ENCODE measurements around the gene ITIH1.
A peak's percentile ranks its signal among the peaks of the same experiment; 100 is the strongest.
"Not testable (repeated sequence)": the region's sequence is repeated elsewhere in the genome, so short reads cannot be mapped to it uniquely, and the experiment has no call there.

The ITIH1 gene, protein sequence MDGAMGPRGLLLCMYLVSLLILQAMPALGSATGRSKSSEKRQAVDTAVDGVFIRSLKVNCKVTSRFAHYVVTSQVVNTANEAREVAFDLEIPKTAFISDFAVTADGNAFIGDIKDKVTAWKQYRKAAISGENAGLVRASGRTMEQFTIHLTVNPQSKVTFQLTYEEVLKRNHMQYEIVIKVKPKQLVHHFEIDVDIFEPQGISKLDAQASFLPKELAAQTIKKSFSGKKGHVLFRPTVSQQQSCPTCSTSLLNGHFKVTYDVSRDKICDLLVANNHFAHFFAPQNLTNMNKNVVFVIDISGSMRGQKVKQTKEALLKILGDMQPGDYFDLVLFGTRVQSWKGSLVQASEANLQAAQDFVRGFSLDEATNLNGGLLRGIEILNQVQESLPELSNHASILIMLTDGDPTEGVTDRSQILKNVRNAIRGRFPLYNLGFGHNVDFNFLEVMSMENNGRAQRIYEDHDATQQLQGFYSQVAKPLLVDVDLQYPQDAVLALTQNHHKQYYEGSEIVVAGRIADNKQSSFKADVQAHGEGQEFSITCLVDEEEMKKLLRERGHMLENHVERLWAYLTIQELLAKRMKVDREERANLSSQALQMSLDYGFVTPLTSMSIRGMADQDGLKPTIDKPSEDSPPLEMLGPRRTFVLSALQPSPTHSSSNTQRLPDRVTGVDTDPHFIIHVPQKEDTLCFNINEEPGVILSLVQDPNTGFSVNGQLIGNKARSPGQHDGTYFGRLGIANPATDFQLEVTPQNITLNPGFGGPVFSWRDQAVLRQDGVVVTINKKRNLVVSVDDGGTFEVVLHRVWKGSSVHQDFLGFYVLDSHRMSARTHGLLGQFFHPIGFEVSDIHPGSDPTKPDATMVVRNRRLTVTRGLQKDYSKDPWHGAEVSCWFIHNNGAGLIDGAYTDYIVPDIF

DNA sequence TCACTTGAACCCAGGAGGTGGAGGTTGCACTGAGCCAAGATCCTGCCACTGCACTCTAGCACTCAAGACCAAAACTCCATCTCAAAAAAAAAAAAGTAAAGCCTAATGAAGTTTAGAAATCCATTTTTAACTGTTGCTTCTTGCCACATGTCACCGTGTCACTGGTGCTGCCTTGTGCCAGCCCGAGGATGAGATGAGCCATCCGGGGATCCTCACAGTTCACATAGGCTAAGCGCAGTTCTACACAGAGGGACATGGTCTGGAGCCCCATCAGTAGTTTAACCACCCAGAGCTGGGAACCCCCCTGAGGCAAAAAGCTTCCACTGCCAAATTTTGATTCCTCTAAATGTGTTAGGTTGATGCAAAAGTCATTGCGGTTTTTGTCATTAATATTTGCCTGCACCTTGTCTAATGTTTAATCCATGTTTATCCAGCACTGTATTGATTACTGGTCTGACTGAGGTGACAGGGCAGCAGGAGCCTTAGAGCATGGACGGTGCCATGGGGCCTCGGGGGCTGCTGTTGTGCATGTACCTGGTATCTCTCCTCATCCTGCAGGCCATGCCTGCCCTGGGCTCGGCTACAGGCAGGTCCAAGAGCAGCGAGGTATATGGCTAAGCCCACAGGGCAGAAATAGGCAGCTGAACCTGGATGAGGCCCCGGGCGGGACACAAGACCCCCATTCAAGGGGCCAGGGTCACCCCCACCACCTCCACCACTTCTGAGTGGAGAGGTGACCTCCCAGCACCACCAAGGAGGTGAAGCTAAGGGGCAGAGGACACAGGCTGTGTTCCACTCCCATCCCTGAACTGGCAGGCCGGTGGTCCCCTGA lies at the start of gene ITIH1:
Gene ITIH1, plus strand, starts transcription at position 473 of the 832 bp plus-strand sequence. Its CDS starts 17 bp downstream, at position 490.
- no peak for DNase-seq (ENCODE audit: low read depth)

DNA sequence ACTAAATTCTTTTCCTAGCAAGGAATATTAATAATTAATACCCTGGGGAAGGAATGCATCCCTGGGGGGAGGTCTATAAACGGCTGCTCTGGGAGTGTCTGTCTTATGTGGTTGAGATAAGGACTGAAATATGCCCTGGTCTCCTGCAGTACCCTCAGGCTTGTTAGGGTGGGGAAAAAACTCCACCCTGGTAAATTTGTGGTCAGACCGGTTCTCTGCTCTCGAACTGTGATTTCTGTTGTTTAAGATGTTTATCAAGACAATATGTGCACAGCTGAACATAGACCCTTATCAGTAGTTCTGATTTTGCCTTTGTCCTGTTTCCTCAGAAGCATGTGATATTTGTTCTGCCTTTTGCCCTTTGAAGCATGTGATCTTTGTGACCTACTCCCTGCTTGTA lies 48.6 kb upstream of the ITIH1 start:
- not testable (repeated sequence) for DNase-seq (ENCODE audit: low read depth)

DNA sequence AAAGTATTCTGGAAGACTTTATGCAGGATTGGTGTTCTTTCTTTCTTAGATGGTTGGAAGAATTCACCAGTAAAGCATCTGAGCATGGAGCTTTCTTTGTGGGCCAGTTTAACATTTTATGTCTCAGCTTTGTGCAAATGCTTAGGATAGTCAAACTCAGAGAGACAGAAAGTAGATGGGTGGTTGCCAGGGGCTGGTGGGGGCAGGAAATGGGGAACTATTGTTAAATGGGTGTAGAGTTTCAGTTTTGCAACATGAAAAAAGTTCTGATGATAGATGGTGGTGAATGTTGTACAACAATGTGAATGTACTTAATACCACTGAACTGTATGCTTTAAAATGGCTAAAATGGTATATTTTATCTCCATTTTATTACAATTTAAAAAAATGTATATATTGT lies 46.7 kb upstream of the ITIH1 start:
- DNase-seq (ENCODE audit: low read depth) = peak; percentile 10

DNA sequence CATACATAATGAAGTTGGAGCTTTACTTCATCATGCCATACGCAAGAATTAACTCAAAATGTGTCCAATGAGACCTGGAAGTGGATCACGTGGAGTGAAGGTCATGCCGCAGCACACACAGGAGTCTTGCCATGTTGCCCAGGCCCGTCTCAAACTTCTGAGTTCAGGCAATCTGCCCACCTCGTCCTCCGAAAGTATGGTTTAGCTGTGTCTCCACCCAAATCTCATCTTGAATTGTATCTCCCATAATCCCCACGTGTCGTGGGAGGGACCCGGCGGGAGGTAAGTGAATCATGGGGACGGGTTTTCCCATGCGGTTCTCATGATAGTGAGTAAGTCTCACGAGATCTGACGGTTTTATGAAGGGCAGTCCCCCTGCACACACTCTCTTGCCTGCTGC lies 45.8 kb upstream of the ITIH1 start:
- DNase-seq (ENCODE audit: low read depth) = no peak

DNA sequence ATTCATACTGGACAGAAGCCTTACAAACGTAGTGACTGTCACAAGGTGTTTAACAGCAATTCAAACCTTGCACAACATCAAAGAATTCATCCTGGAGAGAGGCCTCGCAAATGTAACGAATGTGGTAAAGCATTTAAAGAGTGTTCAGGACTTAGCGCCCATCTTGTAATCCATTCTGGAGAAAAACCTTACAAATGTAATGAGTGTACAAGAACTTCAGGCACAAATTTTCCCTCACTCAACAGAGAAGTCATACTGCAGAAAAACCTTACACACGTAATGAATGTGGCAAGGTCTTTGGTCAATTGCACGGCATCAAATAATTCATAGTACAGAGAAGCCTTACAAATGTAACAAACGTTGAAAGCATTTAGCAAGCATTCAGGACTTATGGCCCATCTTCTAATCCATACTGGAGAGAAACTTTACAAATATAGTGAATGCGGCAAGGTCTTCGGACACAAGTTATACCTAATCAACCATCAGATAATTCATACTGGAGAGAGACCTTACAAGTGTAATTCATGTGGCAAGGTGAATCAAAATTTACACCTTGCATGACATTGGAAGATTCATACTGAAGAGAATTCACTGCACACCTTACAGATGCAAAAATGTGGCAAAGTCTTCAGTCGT lies 44.0 kb upstream of the ITIH1 start:
- DNase-seq (ENCODE audit: low read depth) = no peak

DNA sequence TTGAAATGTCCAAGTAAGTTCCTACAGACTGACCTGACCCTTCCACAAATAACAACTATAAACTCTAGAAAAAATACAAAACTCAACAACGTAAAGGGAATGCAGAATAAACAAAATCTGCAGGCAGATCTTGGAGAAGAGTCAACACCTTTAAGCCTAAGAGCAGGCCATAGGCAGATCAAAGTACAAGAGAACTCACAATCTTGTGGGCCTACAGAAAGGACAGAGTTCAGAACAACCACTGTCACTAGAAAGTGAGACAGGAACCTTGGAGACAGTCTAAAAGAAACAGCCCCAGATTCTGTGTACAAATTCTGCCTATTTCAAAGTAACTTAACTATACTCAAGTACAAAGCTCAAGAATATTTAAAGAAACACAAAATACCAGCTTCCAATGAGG lies 37.7 kb upstream of the ITIH1 start:
- no peak for DNase-seq (ENCODE audit: low read depth)

DNA sequence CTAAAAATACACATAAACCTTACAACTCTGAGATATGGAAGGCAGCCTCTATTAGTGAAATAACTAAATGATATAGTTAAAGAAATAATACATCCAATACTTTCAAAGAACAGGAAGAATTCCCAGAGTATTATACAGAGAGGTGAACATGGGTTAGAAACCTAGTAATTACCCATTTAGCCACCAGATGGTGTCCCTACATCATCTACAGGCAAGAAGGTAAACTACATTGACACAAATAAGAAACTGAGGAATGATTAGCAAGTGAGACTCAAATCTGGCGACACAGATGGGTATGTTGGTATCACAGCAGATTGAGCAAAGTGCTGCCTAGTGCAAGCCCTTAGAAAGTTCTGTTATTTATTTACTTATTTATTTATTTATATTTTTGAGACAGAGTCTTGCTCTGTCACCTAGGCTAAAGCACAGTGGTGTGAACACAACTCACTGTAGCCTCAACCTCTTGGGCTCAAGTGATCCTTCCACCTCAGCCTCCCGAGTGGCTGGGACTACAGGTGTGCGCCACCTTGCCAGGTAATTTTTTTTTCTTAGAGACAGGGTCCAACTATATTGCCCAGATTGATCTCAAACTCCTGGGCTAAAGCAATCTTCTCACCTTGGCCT lies 34.9 kb upstream of the ITIH1 start:
- peak; percentile 18 for DNase-seq (ENCODE audit: low read depth)

DNA sequence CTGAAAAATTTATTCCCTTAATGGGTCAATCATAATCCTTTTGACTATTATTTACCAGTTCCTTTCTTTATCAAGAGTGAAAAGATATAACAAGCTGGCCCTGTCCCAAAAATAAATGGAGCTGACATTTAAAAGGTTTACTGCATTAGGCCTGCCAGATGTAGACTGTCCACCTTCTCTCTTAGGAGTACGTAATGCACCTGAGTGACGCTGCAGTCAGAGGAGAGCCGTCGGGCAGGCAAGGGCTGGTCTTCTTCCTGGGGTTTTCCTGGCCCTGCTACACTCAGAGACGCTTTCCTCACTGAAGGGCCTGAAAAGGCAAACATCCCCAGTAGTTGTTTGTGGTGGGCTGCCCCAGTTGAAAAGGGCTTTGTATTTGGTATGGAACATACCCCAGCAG lies 34.2 kb upstream of the ITIH1 start:
- no peak for DNase-seq (ENCODE audit: low read depth)

DNA sequence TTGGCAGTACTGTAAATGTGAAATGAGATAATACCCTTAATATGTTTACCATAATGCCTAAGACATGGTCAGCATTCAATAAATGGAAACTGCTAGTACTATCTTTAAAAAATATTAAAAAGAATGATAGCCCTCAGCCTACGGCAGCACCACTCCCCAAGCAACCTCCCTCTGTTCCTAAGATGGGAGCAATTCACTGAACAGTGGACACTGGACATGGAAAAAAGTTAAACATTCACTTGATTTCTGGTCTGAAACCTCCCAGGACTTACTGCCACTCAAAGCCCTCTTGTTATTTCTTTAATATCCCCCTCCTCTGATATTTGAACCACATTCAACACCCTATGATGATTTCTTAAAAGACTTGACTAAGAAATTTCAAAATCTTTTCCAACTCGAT lies 33.7 kb upstream of the ITIH1 start:
- DNase-seq (ENCODE audit: low read depth) = no peak

DNA sequence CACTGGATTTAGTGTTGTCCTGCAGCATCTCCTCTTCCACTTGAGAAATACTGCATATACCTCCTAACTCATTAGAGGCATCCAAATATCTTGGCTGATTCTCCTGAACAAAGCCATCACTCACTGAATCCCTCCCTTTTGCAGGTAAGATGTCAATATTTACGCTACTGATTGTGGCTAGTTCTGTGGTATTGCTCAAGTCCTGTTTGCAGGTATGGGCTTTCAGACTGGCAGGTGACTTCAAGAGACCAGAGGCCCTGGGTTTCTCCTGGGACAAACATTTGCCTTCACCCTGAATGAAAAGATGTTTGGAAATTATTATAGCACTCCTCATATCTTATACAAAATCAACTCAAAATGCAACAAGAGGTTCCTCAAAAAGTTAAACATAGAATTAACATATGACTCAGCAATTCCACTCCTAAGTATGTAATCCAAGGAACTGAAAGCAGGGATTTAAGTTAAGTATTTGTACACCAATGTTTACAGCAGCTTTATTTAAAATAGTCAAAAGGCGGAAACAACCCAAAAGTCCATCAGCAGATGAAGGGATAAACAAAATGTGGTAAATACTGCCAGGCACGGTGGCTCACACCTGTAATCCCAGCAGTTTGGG lies 25.2 kb upstream of the ITIH1 start:
- peak; percentile 31 for DNase-seq (ENCODE audit: low read depth)

DNA sequence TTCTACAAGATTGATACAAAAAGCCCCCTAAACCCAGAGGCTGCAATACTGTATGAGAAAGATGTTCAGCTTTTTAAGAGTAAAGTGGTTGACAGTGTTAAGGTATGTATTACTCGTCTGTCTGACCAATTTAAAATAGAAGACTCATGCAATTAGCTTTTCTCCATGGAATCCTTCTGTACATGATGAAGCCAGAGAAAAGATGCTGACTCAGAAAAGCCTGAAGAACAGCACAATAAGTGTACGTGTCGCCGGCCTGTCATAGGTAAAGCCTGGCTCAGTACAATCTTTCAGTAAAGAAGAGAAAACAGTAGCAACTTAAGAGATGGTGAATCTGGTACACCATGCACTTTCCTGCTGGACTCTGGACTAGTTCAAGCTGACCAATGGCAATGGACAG lies 23.0 kb upstream of the ITIH1 start:
- DNase-seq (ENCODE audit: low read depth) = no peak

DNA sequence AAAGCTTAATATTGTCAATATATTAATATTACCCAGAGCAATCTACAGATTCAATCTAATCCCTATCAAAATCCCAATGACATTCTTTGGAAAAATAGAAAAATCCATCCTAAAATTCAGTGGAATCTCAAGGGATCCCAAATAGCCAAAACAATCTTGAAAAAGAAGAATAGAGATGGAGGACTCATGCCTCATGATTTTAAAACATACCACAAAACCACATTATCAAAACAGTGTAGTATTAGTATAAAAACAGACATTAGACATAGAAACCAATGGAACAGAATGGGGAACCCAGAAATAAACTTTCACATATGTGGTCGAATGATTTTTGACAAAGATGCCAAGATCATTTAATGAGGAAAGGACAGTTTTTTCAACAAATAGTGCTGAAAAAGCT lies 21.3 kb upstream of the ITIH1 start:
- DNase-seq (ENCODE audit: low read depth) = no peak

DNA sequence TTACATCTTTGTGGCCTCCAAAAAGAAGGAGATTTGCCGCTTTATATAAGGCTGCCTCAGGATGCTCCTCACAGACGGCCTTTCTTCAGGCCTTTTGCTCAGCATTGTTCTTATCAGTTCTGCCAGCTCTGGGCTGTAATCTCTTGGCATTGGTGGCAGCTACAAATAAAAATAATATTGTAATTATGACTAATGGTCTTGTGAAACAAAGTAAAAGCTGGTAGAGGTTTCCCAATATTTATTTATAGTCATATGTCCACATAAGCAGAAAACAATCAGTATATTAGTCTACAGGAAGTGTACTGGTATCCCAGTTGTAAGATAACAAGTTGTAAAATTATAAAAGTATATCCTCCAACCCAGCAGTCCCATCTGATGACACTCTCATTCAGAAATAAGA lies 13.9 kb upstream of the ITIH1 start:
- peak; percentile 61 for DNase-seq (ENCODE audit: low read depth)

DNA sequence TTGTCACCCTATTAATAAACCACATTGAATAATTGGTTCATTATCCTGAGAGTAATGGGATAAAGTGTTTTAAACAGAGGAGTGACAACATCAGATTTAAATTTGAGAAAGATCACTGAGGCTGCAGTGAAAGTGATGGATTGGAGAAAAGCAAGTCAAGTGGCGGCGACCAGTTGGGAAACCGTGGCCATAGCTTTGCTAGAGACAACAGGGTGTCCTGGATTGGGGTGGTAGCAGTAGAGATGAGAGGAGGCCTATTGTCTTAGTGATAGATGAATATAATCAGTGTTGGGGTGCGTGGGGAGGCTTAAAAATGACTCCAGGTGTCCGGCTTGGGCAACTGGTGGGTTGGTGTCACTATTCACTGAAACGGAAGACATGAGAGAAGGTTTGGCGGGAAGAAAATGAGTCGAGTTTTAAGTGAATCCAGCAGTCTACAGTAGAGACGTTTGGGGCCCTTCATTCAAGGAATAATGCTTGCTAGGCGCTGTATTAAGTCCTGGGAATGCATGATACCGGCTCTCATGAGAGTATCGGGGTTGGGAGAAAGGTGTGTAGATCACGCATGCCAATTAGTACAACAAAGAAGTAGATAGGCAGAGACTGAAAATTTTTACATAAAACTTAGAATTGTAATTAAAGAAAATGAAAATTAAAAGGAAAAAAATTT lies 7.5 kb upstream of the ITIH1 start:
- no peak for DNase-seq (ENCODE audit: low read depth)

DNA sequence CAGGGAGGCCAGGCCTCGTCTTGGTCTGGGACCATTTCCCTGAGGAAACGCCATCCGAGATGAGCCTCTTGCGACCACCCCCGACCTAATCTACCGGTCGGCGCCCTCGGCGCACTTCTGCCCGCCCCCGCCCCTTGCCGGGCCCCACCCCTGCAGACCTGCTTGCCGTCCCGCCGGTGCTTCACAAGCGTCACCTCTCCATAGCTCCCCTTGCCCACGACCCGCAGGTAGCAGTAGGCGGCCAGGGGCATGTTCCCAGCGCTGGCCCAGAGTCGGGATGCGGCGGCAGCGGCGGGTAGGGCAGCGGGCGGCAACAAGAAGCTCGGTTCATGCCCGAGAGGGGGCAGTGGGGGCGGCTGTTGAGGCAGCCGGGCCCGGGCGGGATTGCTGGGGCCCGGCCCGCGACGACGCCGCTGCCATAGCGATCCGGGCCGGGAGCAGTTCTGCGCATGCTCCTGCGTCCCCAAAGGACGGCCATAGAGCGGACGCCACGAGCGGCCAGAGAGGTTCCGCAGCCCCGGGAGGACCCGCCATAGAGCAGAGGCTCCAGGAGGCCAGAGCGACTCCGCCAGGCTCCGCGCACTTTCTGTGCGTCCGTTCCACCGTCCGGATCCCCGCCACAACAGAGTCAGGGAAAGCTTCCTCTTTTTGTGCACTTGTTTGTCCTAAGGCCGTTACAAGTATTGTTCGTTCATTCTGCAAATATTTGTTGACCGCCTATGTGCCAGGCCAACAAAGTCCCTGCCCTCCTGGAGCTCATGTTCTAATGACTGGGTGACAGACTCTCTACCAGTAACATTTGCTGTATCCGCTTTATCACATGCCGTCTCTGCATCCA lies 6.7 kb upstream of the ITIH1 start, which contains the start of gene NEK4:
Gene NEK4, minus strand, starts transcription at position 445 of the 838 bp plus-strand sequence. Its CDS starts 194 bp downstream, at position 251.
- peak; percentile 83 for DNase-seq (ENCODE audit: low read depth)

DNA sequence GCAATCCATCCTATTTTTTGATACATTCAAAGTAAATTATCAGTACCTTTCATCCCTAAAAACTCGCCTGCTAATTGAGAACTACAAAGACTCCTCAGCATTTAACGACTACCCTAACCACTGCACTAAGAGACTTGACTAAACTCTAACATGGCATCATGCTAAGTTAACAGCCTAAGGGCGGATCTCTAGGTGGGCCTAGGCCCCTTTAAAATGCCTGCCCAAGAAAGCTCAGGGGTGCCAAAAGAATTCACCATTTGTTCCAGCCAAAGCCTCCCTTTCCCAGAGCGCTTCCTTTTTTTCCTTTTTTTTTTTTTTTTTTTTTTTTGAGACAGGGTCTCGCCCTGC lies 6.1 kb upstream of the ITIH1 start:
- DNase-seq (ENCODE audit: low read depth) = no peak

DNA sequence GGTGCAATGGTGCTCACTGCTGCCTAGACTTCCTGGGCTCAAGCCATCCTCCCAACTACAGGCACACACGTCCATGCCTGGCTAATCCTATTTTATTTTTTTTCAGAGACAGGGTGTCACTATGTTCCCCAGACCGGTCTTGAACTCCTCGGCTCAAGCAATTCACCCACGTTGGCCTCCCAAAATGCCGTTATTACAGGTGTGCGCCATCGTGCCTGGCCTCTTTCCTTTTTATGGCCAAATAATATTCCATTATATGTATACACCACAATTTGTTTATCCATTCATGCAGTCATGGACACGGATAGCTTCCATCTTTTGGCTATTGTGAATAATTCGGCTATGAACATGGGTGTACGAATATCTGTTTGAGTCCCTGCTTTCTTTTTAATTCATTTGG lies 5.7 kb upstream of the ITIH1 start:
- DNase-seq (ENCODE audit: low read depth) = no peak

DNA sequence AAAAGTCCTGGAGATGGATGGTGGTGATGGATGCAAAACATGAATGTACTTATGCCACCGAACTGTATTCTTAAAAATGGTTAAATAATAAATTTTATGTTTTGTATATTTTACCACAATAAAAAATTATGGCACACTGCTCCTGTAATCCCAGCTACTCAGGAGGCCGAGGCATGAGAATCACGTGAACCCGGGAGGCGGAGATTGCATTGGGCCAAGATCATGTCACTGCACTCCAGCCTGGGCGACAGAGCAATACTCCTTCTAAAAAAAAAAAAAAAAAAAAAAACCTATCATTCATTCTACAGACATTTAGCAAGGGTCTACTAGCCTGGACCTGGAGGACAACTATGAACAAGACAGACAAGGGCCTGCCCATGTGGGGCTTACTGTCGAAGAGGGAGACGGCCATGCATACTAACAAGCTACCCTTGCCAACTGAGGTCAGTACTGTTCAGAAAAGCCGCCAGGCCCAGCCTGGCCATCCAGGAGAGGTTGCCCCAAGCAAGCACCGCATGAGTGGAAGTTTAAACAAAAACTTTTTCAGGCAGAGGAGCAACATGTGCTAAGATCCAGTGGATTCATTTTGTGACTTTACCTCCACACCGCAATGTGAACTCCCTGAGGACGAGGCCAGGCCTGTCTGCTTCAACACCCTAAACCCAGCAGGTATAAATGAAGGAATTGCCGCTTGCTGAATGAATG lies 3.9 kb upstream of the ITIH1 start:
- DNase-seq (ENCODE audit: low read depth) = no peak

All from fibroblast of gingiva (primary cell).